CD14-positive monocyte (primary cell): Measurements from ENCODE around the gene PRAMEF2. TPM values are rescaled to one million over a fixed set of nuclear protein-coding genes. Genes with fewer than 3 reads are reported as not detected.
"Not testable (repeated sequence)": the region's sequence is repeated elsewhere in the genome, so short reads cannot be mapped to it uniquely, and the experiment has no call there.

Experiments
- DNase-seq, 3 donors: peaks; one replicate each; pipeline ENCODE4 v3.0.0-alpha.2; 2011 to 2022
- H2AFZ ChIP-seq: 2 replicates; pipeline ENCODE4 v1.6.0; 2012; ENCODE audit warnings: mild to moderate bottlenecking, low read depth, low read length, inconsistent platforms; ENCODE audit not compliant: insufficient read depth, poor library complexity, severe bottlenecking
- H3K27ac ChIP-seq, 2 donors: 1 replicate in 1 of 2; 2 replicates in 1 of 2; pipeline ENCODE4 v1.5.1; 2012 to 2013; ENCODE audit warnings: low read length in 2 of 2, control low read depth in 1 of 2, inconsistent platforms in 1 of 2, low read depth in 1 of 2, mild to moderate bottlenecking in 1 of 2
- H3K27me3 ChIP-seq, 2 donors: one replicate each; pipeline versions ENCODE4 v1.6.0 to v1.6.1; 2011 to 2013; ENCODE audit warnings: low read length in 2 of 2; ENCODE audit not compliant: control insufficient read depth in 2 of 2, insufficient read depth in 2 of 2
- H3K36me3 ChIP-seq, 2 donors: replicated peaks in 1 of 2; 1 replicate in 1 of 2; 2 replicates in 1 of 2; pipeline versions ENCODE4 v1.5.1 to v1.6.1; 2012 to 2013; ENCODE audit warnings: low read length in 2 of 2, control low read depth in 1 of 2, inconsistent platforms in 1 of 2, mild to moderate bottlenecking in 1 of 2; ENCODE audit not compliant: insufficient read depth in 2 of 2, control insufficient read depth in 1 of 2
- H3K4me1 ChIP-seq, 2 donors: 1 replicate in 1 of 2; 2 replicates in 1 of 2; pipeline versions ENCODE4 v1.5.1 to v1.6.1; 2012 to 2013; ENCODE audit warnings: low read length in 2 of 2, control low read depth in 1 of 2, inconsistent platforms in 1 of 2, mild to moderate bottlenecking in 1 of 2, moderate library complexity in 1 of 2; ENCODE audit not compliant: insufficient read depth in 2 of 2, control insufficient read depth in 1 of 2
- H3K4me2 ChIP-seq: replicated peaks from 2 replicates; pipeline ENCODE3; 2012; ENCODE audit warnings: low read length, moderate library complexity, mild to moderate bottlenecking; ENCODE audit not compliant: poor library complexity, severe bottlenecking; ENCODE audit errors: extremely low read depth
- H3K4me3 ChIP-seq, 3 experiments: fragments of 200-600 bp in 1 of 3; sonication (generic) in 1 of 3; replicated peaks in 1 of 3; 1 replicate in 2 of 3; 2 replicates in 1 of 3; pipeline ENCODE4 v1.5.1; 2011 to 2013; ENCODE audit warnings: low read length in 3 of 3, mild to moderate bottlenecking in 3 of 3, control low read depth in 2 of 3, low read depth in 2 of 3, inconsistent platforms in 1 of 3, moderate library complexity in 1 of 3
- H3K79me2 ChIP-seq: 2 replicates; pipeline ENCODE4 v1.6.0; 2012; ENCODE audit warnings: mild to moderate bottlenecking, control low read depth, inconsistent platforms, low read length, moderate library complexity; ENCODE audit not compliant: insufficient read depth
- H3K9ac ChIP-seq: 2 replicates; pipeline ENCODE4 v1.6.0; 2017; ENCODE audit warnings: low read length, mild to moderate bottlenecking; ENCODE audit not compliant: insufficient read depth, poor library complexity, severe bottlenecking
- H3K9me3 ChIP-seq, 2 donors: replicated peaks in 1 of 2; 1 replicate in 1 of 2; 2 replicates in 1 of 2; pipeline versions ENCODE4 v1.5.1 to v1.6.1; 2012 to 2013; ENCODE audit warnings: low read length in 2 of 2, control low read depth in 1 of 2; ENCODE audit not compliant: control insufficient read depth in 1 of 2, insufficient read depth in 1 of 2
- H4K20me1 ChIP-seq: 2 replicates; pipeline ENCODE4 v1.6.0; 2012; ENCODE audit warnings: mild to moderate bottlenecking, low read length, control low read depth, moderate library complexity; ENCODE audit not compliant: insufficient read depth
- H3K27ac Mint-ChIP-seq, 7 donors: one replicate each; pipeline ENCODE4 v1.8.0; 2020; ENCODE audit warnings: mild to moderate bottlenecking in 7 of 7, mixed read lengths in 7 of 7, moderate library complexity in 6 of 7, inconsistent platforms in 2 of 7
- H3K27me3 Mint-ChIP-seq, 3 donors: one replicate each; pipeline ENCODE4 v1.8.0; 2021 to 2022; ENCODE audit warnings: low read depth in 3 of 3, mild to moderate bottlenecking in 3 of 3, mixed read lengths in 3 of 3, moderate library complexity in 3 of 3, inconsistent platforms in 1 of 3
- H3K36me3 Mint-ChIP-seq, 2 donors: one replicate each; pipeline ENCODE4 v1.8.0; 2020; ENCODE audit warnings: mixed read lengths in 2 of 2, inconsistent platforms in 1 of 2, mild to moderate bottlenecking in 1 of 2
- H3K4me1 Mint-ChIP-seq: one replicate; pipeline ENCODE4 v1.8.0; 2020; ENCODE audit warnings: mild to moderate bottlenecking, mixed read lengths
- H3K4me3 Mint-ChIP-seq, 2 donors: one replicate each; pipeline ENCODE4 v1.8.0; 2020; ENCODE audit warnings: mild to moderate bottlenecking in 2 of 2, mixed read lengths in 2 of 2, moderate library complexity in 1 of 2
- H3K9me3 Mint-ChIP-seq, 7 donors: one replicate each; pipeline ENCODE4 v1.8.0; 2020 to 2022; ENCODE audit warnings: mixed read lengths in 7 of 7, mild to moderate bottlenecking in 6 of 7, moderate library complexity in 6 of 7, inconsistent platforms in 2 of 7
- CTCF ChIP-seq: fragments of 200-600 bp; IDR thresholded peaks from one replicate; pipeline ENCODE4 v1.8.0; 2022; ENCODE audit warnings: antibody characterized with exemption, mild to moderate bottlenecking
- WGBS: methylation state at CpG from one replicate; pipeline ENCODE4 v1.1.5; 2013; ENCODE audit warnings: missing lambda C conversion rate; ENCODE audit not compliant: insufficient coverage; 5-methylcytosine and 5-hydroxymethylcytosine counted together
- intact Hi-C, 2 donors: fragments of 100-400 bp; cut with micrococcal nuclease; formaldehyde crosslinking; loops; one replicate each; pipeline versions ENCODE4 v1.15.0 to v1.15.1; 2023
- polyA plus RNA-seq, 3 donors: library from polyadenylated mRNA; depleted of rRNA in 1 of 3; unstranded in 2 of 3; stranded (reverse) in 1 of 3; fragments of 300-500 nt in 2 of 3; fragments of >200 nt in 1 of 3; fragmentation: Illumina TruSeq in 2 of 3; gene quantifications; 1 replicate in 2 of 3; 2 replicates in 1 of 3; pipeline ENCODE4 v1.2.3, GENCODE V29; 2012 to 2021

PRAMEF2 gene
- polyA plus RNA-seq, 3 donors, result not detected

GRCh38 chr1:12810691-12811408 is 46.0 kb upstream of the PRAMEF2 start:
- Histone ChIP-seq H3K79me2 (no peaks in the 10 kb centered on the region), H3K9ac (no peak overlapping the region), H3K4me1 (no peaks in the 10 kb centered on the region), H3K9me3 (no peaks in the 10 kb centered on the region), H3K4me3 (no peak overlapping the region), H3K36me3 (no peaks in the 10 kb centered on the region), H4K20me1 (no peaks in the 10 kb centered on the region), H3K4me2 (no peak overlapping the region), H3K27ac (no peak overlapping the region), H2AFZ (no peak overlapping the region), H3K27me3 (no peaks in the 10 kb centered on the region)
- intact Hi-C loops, result no loop called here
- H3K27ac Mint-ChIP-seq, result no peak overlapping the region
- peaks cover 0 to 7% (median 2%) of the 10 kb centered on the region in 7 donors for H3K9me3 Mint-ChIP-seq
- no peaks in the 10 kb centered on the region for H3K36me3 Mint-ChIP-seq
- peaks cover 0 to 5% (median 3%) of the 10 kb centered on the region in 3 donors for H3K27me3 Mint-ChIP-seq
- no peak for DNase-seq
- H3K4me1 Mint-ChIP-seq, result no peaks in the 10 kb centered on the region
- no peak for TF ChIP-seq CTCF
- 94% methylated on average over 5 of the region's 5 CpGs for WGBS
- H3K4me3 Mint-ChIP-seq, result no peak overlapping the region

GRCh38 chr1:12811409-12811784 is 45.5 kb upstream of the PRAMEF2 start:
- H3K4me3 ChIP-seq, result no peak overlapping the region
- Mint-ChIP-seq H3K4me3 (no peak overlapping the region), H3K9me3 (peaks cover 0 to 7% (median 2%) of the 10 kb centered on the region in 7 donors), H3K36me3 (no peaks in the 10 kb centered on the region), H3K27ac (no peak overlapping the region), H3K4me1 (no peaks in the 10 kb centered on the region), H3K27me3 (peaks cover 0 to 5% (median 3%) of the 10 kb centered on the region in 3 donors)
- TF ChIP-seq CTCF, result no peak
- H3K27ac ChIP-seq, result no peak overlapping the region
- DNase-seq, result no peak
- no peaks in the 10 kb centered on the region for H3K79me2 ChIP-seq
- no peak overlapping the region for H3K4me2 ChIP-seq
- intact Hi-C loops, result no loop called here
- no peaks in the 10 kb centered on the region for H3K9me3 ChIP-seq
- H2AFZ ChIP-seq, result no peak overlapping the region
- 100% methylated on average over 1 of the region's 2 CpGs for WGBS
- no peak overlapping the region for H3K9ac ChIP-seq
- no peaks in the 10 kb centered on the region for H3K27me3 ChIP-seq
- H3K4me1 ChIP-seq, result no peaks in the 10 kb centered on the region
- no peaks in the 10 kb centered on the region for H3K36me3 ChIP-seq
- no peaks in the 10 kb centered on the region for H4K20me1 ChIP-seq

- H3K4me2 ChIP-seq, intact Hi-C loops, H3K9ac ChIP-seq, H3K36me3 ChIP-seq, H3K4me3 Mint-ChIP-seq, H3K27me3 ChIP-seq, H2AFZ ChIP-seq, H3K9me3 ChIP-seq, H4K20me1 ChIP-seq, H3K27ac ChIP-seq, H3K4me1 Mint-ChIP-seq, H3K27ac Mint-ChIP-seq, H3K4me3 ChIP-seq, H3K9me3 Mint-ChIP-seq, H3K27me3 Mint-ChIP-seq, H3K4me1 ChIP-seq, H3K36me3 Mint-ChIP-seq, DNase-seq, H3K79me2 ChIP-seq: not testable (repeated sequence)
- WGBS, result 87% methylated on average over 6 of the region's 6 CpGs
Measured at GRCh38 chr1:12819061-12819460, 37.8 kb upstream of the PRAMEF2 start.
